Suprapubic skin (tissue), 3 donors: ENCODE data around the gene ZFP64.

Source experiments
- EP300 ChIP-seq: sonication (generic); formaldehyde crosslinking; IDR thresholded peaks from one replicate; pipeline ENCODE4 v1.6.1; 2017; ENCODE audit warnings: antibody characterized with exemption
- POLR2A ChIP-seq, 2 donors: fragments of 450-650 bp; IDR thresholded peaks; one replicate each; pipeline ENCODE4 v1.6.1; 2017; ENCODE audit warnings: antibody characterized with exemption in 2 of 2, mild to moderate bottlenecking in 2 of 2, moderate library complexity in 2 of 2
- TF ChIP-seq, protein P1 (sequence below), 2 donors: fragments of 200-600 bp in 1 of 2; fragments of 450-650 bp in 1 of 2; sonication (generic) in 1 of 2; IDR thresholded peaks; one replicate each; pipeline ENCODE4 v1.5.1; 2016 to 2019; ENCODE audit warnings: antibody characterized with exemption in 2 of 2, mild to moderate bottlenecking in 1 of 2, moderate library complexity in 1 of 2

- TF ChIP-seq, protein P1, sequence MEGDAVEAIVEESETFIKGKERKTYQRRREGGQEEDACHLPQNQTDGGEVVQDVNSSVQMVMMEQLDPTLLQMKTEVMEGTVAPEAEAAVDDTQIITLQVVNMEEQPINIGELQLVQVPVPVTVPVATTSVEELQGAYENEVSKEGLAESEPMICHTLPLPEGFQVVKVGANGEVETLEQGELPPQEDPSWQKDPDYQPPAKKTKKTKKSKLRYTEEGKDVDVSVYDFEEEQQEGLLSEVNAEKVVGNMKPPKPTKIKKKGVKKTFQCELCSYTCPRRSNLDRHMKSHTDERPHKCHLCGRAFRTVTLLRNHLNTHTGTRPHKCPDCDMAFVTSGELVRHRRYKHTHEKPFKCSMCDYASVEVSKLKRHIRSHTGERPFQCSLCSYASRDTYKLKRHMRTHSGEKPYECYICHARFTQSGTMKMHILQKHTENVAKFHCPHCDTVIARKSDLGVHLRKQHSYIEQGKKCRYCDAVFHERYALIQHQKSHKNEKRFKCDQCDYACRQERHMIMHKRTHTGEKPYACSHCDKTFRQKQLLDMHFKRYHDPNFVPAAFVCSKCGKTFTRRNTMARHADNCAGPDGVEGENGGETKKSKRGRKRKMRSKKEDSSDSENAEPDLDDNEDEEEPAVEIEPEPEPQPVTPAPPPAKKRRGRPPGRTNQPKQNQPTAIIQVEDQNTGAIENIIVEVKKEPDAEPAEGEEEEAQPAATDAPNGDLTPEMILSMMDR (IDR thresholded peaks at IDR 0.05): no peak
- TF ChIP-seq POLR2A (IDR thresholded peaks at IDR 0.05) (no peak), EP300 (no peak)
These were observed 33.3 kb upstream of the ZFP64 start for GRCh38 chr20:52224920-52225319.
